B cell (primary cell): ENCODE results near the gene TMEM131. TPM values are rescaled to one million over a fixed set of nuclear protein-coding genes. Genes with fewer than 3 reads are reported as not detected.

Source experiments
- ATAC-seq: fragments of 200-7000 bp; cut with Tn5 transposase; one replicate; pipeline ENCODE4 v1.10.0; 2021; ENCODE audit warnings: low read depth, mild to moderate bottlenecking, moderate number of reproducible peaks, moderate library complexity
- CTCF ChIA-PET: fragments of 350-600 bp; sonication (Branson Sonifier 250); formaldehyde crosslinking; loops from one replicate; lab custom pipeline; 2021; ENCODE audit warnings: antibody characterized with exemption, inconsistent platforms; lab: Charles Lee
- POLR2A ChIA-PET: fragments of 350-600 bp; sonication (Branson Sonifier 250); formaldehyde crosslinking; loops from one replicate; lab custom pipeline; 2021; ENCODE audit warnings: antibody characterized with exemption; lab: Charles Lee
- DNase-seq: peaks from one replicate; pipeline ENCODE4 v3.0.0; 2013
- H2AFZ ChIP-seq: 2 replicates; pipeline ENCODE4 v1.6.1; 2012; ENCODE audit warnings: mild to moderate bottlenecking, low read depth, low read length; ENCODE audit not compliant: insufficient read depth, poor library complexity, severe bottlenecking
- H3K27ac ChIP-seq, 2 donors: 1 replicate in 1 of 2; 2 replicates in 1 of 2; pipeline ENCODE4 v1.5.1; 2012 to 2013; ENCODE audit warnings: low read length in 2 of 2, mild to moderate bottlenecking in 2 of 2, moderate library complexity in 1 of 2
- H3K27me3 ChIP-seq, 4 experiments: fragments of 200-600 bp in 1 of 4; sonication (generic) in 1 of 4; replicated peaks in 1 of 4; 1 replicate in 2 of 4; 2 replicates in 2 of 4; pipeline versions ENCODE4 v1.6.1 to v1.7.0; 2013 to 2016; ENCODE audit warnings: low read length in 3 of 4, mild to moderate bottlenecking in 2 of 4, mixed read lengths in 1 of 4, moderate library complexity in 1 of 4; ENCODE audit not compliant: insufficient read depth in 4 of 4, control insufficient read depth in 3 of 4; ENCODE audit errors: control extremely low read depth in 1 of 4
- H3K36me3 ChIP-seq, 2 experiments: replicated peaks in 1 of 2; 1 replicate in 1 of 2; 2 replicates in 1 of 2; pipeline versions ENCODE4 v1.6.1 to v1.7.1; 2013; ENCODE audit warnings: low read length in 1 of 2; ENCODE audit not compliant: insufficient read depth in 2 of 2, control insufficient read depth in 1 of 2; ENCODE audit errors: control extremely low read depth in 1 of 2, extremely low read depth in 1 of 2
- H3K4me1 ChIP-seq, 2 donors: fragments of 200-600 bp in 1 of 2; sonication (generic) in 1 of 2; 1 replicate in 1 of 2; 2 replicates in 1 of 2; pipeline versions ENCODE4 v1.5.1 to v1.6.1; 2013 to 2017; ENCODE audit warnings: low read length in 2 of 2; ENCODE audit not compliant: control insufficient read depth in 2 of 2, insufficient read depth in 2 of 2
- H3K4me2 ChIP-seq: replicated peaks from 2 replicates; pipeline ENCODE3; 2012; ENCODE audit warnings: mild to moderate bottlenecking, low read depth, low read length; ENCODE audit not compliant: poor library complexity, severe bottlenecking
- H3K4me3 ChIP-seq, 5 experiments: fragments of 200-600 bp in 1 of 5; sonication (generic) in 1 of 5; 1 replicate in 3 of 5; 2 replicates in 2 of 5; pipeline versions ENCODE4 v1.5.1 to v1.7.0; 2011 to 2016; ENCODE audit warnings: low read length in 4 of 5, mild to moderate bottlenecking in 4 of 5, low read depth in 2 of 5, control low read depth in 1 of 5, moderate library complexity in 1 of 5; ENCODE audit not compliant: insufficient read depth in 1 of 5; ENCODE audit errors: control extremely low read depth in 1 of 5, extremely low read depth in 1 of 5
- H3K79me2 ChIP-seq: fragments of 200-600 bp; sonication (generic); one replicate; pipeline ENCODE4 v1.6.0; 2016; ENCODE audit warnings: low read length; ENCODE audit not compliant: control insufficient read depth, insufficient read depth
- H3K9ac ChIP-seq: fragments of 200-600 bp; sonication (generic); 2 replicates; pipeline ENCODE4 v1.6.1; 2017; ENCODE audit warnings: mild to moderate bottlenecking, low read length, moderate library complexity
- H3K9me3 ChIP-seq, 3 donors: one replicate each; pipeline versions ENCODE4 v1.6.1 to v1.7.1; 2013; ENCODE audit warnings: low read length in 2 of 3; ENCODE audit not compliant: control insufficient read depth in 2 of 3, insufficient read depth in 1 of 3; ENCODE audit errors: control extremely low read depth in 1 of 3
- H4K20me1 ChIP-seq: 2 replicates; pipeline ENCODE4 v1.6.0; 2012; ENCODE audit warnings: mild to moderate bottlenecking, low read length; ENCODE audit not compliant: insufficient read depth, control insufficient read depth, poor library complexity, severe bottlenecking
- H3K27ac Mint-ChIP-seq: one replicate; pipeline ENCODE4 v1.8.0; 2021; ENCODE audit warnings: mixed read lengths
- H3K27me3 Mint-ChIP-seq: one replicate; pipeline ENCODE4 v1.8.0; 2021; ENCODE audit warnings: mixed read lengths
- H3K4me1 Mint-ChIP-seq: one replicate; pipeline ENCODE4 v1.8.0; 2021; ENCODE audit warnings: mixed read lengths
- H3K4me3 Mint-ChIP-seq: one replicate; pipeline ENCODE4 v1.8.0; 2021; ENCODE audit warnings: mixed read lengths
- H3K9me3 Mint-ChIP-seq: one replicate; pipeline ENCODE4 v1.8.0; 2022; ENCODE audit warnings: mixed read lengths; ENCODE audit not compliant: insufficient read depth
- EZH2 ChIP-seq: IDR thresholded peaks from 2 replicates; pipeline ENCODE4 v1.6.1; 2012; ENCODE audit warnings: borderline replicate concordance, low read depth, mild to moderate bottlenecking, moderate library complexity, low read length; ENCODE audit not compliant: insufficient read depth, poor library complexity, severe bottlenecking
- WGBS: methylation state at CpG from one replicate; pipeline ENCODE4 v1.1.5; 2013; ENCODE audit warnings: missing lambda C conversion rate; ENCODE audit not compliant: insufficient coverage; 5-methylcytosine and 5-hydroxymethylcytosine counted together
- intact Hi-C: fragments of 100-400 bp; cut with micrococcal nuclease; formaldehyde crosslinking; loops from one replicate; pipeline ENCODE4 v1.10.0; 2022
- polyA plus RNA-seq: library from polyadenylated mRNA; depleted of rRNA; stranded (reverse); fragments of >200 nt; gene quantifications from 2 replicates; pipeline ENCODE4 v1.2.3, GENCODE V29; 2012
- total RNA-seq, 2 donors: library from RNA; stranded (reverse); fragments of 120-200 nt in 1 of 2; gene quantifications; 1 replicate in 1 of 2; 2 replicates in 1 of 2; pipeline versions ENCODE4 v1.2.3 to v1.2.4, GENCODE V29; 2013 to 2022
- TF ChIP-seq, protein P1 (sequence below): fragments of 200-600 bp; IDR thresholded peaks from one replicate; pipeline ENCODE4 v1.8.0; 2022; ENCODE audit warnings: antibody characterized with exemption, mild to moderate bottlenecking

Gene TMEM131
- total and polyA plus RNA-seq, 2 donors (not counting 1 experiment from before 2014, with no cell fraction given) = 24.3 to 101 TPM

DNA sequence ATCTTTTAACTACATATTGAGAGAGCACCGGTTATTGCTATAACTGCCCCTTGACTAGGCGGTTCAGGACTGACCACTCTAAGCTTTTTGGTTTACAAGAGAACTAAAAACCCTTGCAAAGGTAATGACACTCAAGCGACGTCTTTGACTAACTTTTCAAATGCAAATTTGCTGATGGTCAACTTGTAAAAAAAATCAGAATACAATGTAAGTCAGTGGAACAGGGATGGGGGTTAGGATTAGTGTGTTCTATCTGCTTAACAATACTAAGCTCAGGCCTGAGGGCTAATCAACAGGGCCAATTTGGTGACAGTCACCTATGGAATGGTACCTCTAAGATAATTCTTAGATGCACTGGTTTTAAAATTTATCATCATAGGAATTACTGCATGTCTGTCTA lies 225.3 kb downstream of the TMEM131 start:
- intact Hi-C loops = no loop called here
- ChIA-PET POLR2A (no interaction called here), CTCF (interaction anchor here (0.6 to 1.7 kb wide), 2 partner anchors 36 to 407 kb away, joined by 3 to 4 read pairs; no protein-coding TSS in a partner anchor)
- no peaks in the 10 kb centered on the region for H3K9me3 ChIP-seq
- Mint-ChIP-seq H3K27ac (no peak overlapping the region), H3K4me1 (peaks cover 3% of the 10 kb centered on the region), H3K9me3 (no peaks in the 10 kb centered on the region), H3K4me3 (no peak overlapping the region), H3K27me3 (no peaks in the 10 kb centered on the region)
- H3K27me3 ChIP-seq = no peaks in the 10 kb centered on the region
- H3K4me2 ChIP-seq = no peak overlapping the region
- DNase-seq (no peak), ATAC-seq (no peak)
- peaks cover 0 to 3% of the 10 kb centered on the region in 2 donors for H3K4me1 ChIP-seq
- no peak overlapping the region for H3K4me3 ChIP-seq
- H4K20me1 ChIP-seq = no peaks in the 10 kb centered on the region
- no peak overlapping the region for H2AFZ ChIP-seq
- H3K79me2 ChIP-seq = no peaks in the 10 kb centered on the region
- WGBS = no CpG with 5 or more reads among the region's 4 CpGs
- no peak overlapping the region for H3K9ac ChIP-seq
- TF ChIP-seq, protein P1, sequence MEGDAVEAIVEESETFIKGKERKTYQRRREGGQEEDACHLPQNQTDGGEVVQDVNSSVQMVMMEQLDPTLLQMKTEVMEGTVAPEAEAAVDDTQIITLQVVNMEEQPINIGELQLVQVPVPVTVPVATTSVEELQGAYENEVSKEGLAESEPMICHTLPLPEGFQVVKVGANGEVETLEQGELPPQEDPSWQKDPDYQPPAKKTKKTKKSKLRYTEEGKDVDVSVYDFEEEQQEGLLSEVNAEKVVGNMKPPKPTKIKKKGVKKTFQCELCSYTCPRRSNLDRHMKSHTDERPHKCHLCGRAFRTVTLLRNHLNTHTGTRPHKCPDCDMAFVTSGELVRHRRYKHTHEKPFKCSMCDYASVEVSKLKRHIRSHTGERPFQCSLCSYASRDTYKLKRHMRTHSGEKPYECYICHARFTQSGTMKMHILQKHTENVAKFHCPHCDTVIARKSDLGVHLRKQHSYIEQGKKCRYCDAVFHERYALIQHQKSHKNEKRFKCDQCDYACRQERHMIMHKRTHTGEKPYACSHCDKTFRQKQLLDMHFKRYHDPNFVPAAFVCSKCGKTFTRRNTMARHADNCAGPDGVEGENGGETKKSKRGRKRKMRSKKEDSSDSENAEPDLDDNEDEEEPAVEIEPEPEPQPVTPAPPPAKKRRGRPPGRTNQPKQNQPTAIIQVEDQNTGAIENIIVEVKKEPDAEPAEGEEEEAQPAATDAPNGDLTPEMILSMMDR = no peak
- no peak for TF ChIP-seq EZH2
- H3K27ac ChIP-seq = no peak overlapping the region
- H3K36me3 ChIP-seq = peaks cover 2 to 71% of the 10 kb centered on the region in 2 experiments

DNA sequence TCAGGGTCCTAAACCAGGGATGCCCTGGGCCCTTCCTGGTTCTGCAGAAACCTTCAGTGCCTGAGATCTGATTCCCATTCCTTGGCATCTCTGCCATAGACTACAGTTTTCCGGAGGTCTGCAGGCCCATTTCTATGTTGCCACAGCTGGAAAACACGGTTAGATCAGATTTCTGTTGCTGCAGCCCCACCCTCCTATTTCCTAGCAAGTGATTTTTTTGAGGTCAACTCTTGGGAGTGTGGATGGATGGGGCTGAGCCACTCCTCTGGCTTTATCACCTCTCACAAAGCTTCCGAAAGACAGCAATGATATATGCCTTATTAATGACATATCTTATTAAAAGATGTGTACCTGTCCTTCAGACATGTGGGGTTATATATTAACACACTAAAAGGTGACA lies 226.0 kb downstream of the TMEM131 start:
- H3K9ac ChIP-seq = no peak overlapping the region
- no peak for ATAC-seq
- no peaks in the 10 kb centered on the region for H3K79me2 ChIP-seq
- no peaks in the 10 kb centered on the region for H4K20me1 ChIP-seq
- H3K4me2 ChIP-seq = no peak overlapping the region
- TF ChIP-seq EZH2 = no peak
- H3K27me3 ChIP-seq = no peaks in the 10 kb centered on the region
- Mint-ChIP-seq H3K27me3 (no peaks in the 10 kb centered on the region), H3K9me3 (no peaks in the 10 kb centered on the region), H3K4me3 (no peak overlapping the region), H3K27ac (no peak overlapping the region), H3K4me1 (peaks cover 3% of the 10 kb centered on the region)
- no peak overlapping the region for H3K27ac ChIP-seq
- WGBS = 100% methylated on average over 1 of the region's 3 CpGs
- H3K9me3 ChIP-seq = no peaks in the 10 kb centered on the region
- H3K4me1 ChIP-seq = peaks cover 0 to 3% of the 10 kb centered on the region in 2 donors
- peaks cover 2 to 71% of the 10 kb centered on the region in 2 experiments for H3K36me3 ChIP-seq
- H2AFZ ChIP-seq = no peak overlapping the region
- CTCF ChIA-PET = interaction anchor here (1.3 to 1.7 kb wide), 2 partner anchors 29 to 37 kb away, joined by 3 to 4 read pairs; no protein-coding TSS in a partner anchor
- POLR2A ChIA-PET = no interaction called here
- no peak overlapping the region for H3K4me3 ChIP-seq
- intact Hi-C loops = no loop called here
- no peak for DNase-seq
